HepG2 (cell line): ENCODE data around the gene LRRTM1. TPM values are rescaled to one million over a fixed set of nuclear protein-coding genes. Genes with fewer than 3 reads are reported as not detected.
A peak's percentile ranks its signal among the peaks of the same experiment; 100 is the strongest.

Experiments
- ATAC-seq: fragments of 200-7000 bp; cut with Tn5 transposase; 3 replicates; pipeline ENCODE4 v1.9.1; 2020; ENCODE audit warnings: mild to moderate bottlenecking, moderate library complexity
- BruUV-seq: library from RNA; stranded (reverse); fragments of 400-500 nt; replicated peaks from 2 replicates; lab custom pipeline; 2021; lab: Mats Ljungman, UMichigan
- CTCF ChIA-PET: fragments of 300-600 bp; formaldehyde crosslinking; extraction: SDS; loops from one replicate; lab custom pipeline; 2021; ENCODE audit warnings: low total read pairs, inconsistent platforms, low intra/inter-chr PET ratio; lab: Yijun Ruan, JAX
- POLR2A ChIA-PET: fragments of 350-600 bp; sonication (Branson Sonifier 250); formaldehyde crosslinking; loops from one replicate; lab custom pipeline; 2020; ENCODE audit warnings: antibody characterized with exemption, inconsistent platforms; lab: Yijun Ruan, JAX
- DNase-seq: peaks from one replicate; pipeline ENCODE4 v3.0.0-alpha.2; 2015; ENCODE audit warnings: low spot score
- FAIRE-seq: peaks from 3 replicates; lab custom pipeline; 2011; peaks lifted over from hg19 to GRCh38; lab: Jason Lieb, UNC
- H2AFZ ChIP-seq: one replicate; pipeline ENCODE4 v1.6.1; 2011; ENCODE audit warnings: low read length, inconsistent platforms
- H3K27ac ChIP-seq: fragments of 300-600 bp; 3 replicates; pipeline ENCODE4 v1.8.0; 2011; ENCODE audit warnings: mixed run types, mild to moderate bottlenecking, mixed read lengths, low read length, inconsistent platforms; ENCODE audit not compliant: insufficient read depth; ENCODE audit errors: extremely low read length
- H3K27me3 ChIP-seq, 2 experiments: fragments of 200-600 bp in 1 of 2; 2 replicates in 1 of 2; 3 replicates in 1 of 2; pipeline versions ENCODE4 v1.6.0 to v1.8.0; 2011; ENCODE audit warnings: low read length in 2 of 2, mild to moderate bottlenecking in 2 of 2, moderate library complexity in 2 of 2, inconsistent platforms in 1 of 2; ENCODE audit not compliant: insufficient read depth in 2 of 2, control insufficient read depth in 1 of 2
- H3K36me3 ChIP-seq, 2 experiments: fragments of 200-600 bp in 1 of 2; replicated peaks in 1 of 2; 2 replicates in 1 of 2; 3 replicates in 1 of 2; pipeline versions ENCODE4 v1.5.1 to v1.8.0; 2011; ENCODE audit warnings: low read length in 2 of 2, inconsistent platforms in 1 of 2; ENCODE audit not compliant: insufficient read depth in 2 of 2, control insufficient read depth in 1 of 2
- H3K4me1 ChIP-seq: 2 replicates; pipeline ENCODE4 v1.5.1; 2012; ENCODE audit warnings: low read length, inconsistent platforms; ENCODE audit not compliant: insufficient read depth
- H3K4me2 ChIP-seq: 2 replicates; pipeline ENCODE4 v1.6.0; 2011; ENCODE audit warnings: low read depth, low read length, inconsistent platforms
- H3K4me3 ChIP-seq, 3 experiments: fragments of 200-600 bp in 1 of 3; sonication (generic), shearing (Covaris generic) in 1 of 3; replicated peaks in 1 of 3; 2 replicates each; pipeline ENCODE4 v1.5.1; 2011 to 2016; ENCODE audit warnings: low read length in 3 of 3, inconsistent platforms in 2 of 3, low read depth in 2 of 3, mild to moderate bottlenecking in 2 of 3, control low read depth in 1 of 3, mixed read lengths in 1 of 3; ENCODE audit not compliant: insufficient read depth in 1 of 3
- H3K79me2 ChIP-seq: one replicate; pipeline ENCODE4 v1.6.1; 2011; ENCODE audit warnings: low read length, inconsistent platforms; ENCODE audit not compliant: insufficient read depth
- H3K9ac ChIP-seq: 2 replicates; pipeline ENCODE4 v1.6.0; 2011; ENCODE audit warnings: mild to moderate bottlenecking, low read depth, low read length, inconsistent platforms; ENCODE audit not compliant: insufficient read depth
- H3K9me3 ChIP-seq: 2 replicates; pipeline ENCODE4 v1.5.1; 2012; ENCODE audit warnings: mild to moderate bottlenecking, low read length
- H4K20me1 ChIP-seq: 2 replicates; pipeline ENCODE4 v1.6.0; 2011; ENCODE audit warnings: inconsistent platforms, mild to moderate bottlenecking, low read length, moderate library complexity; ENCODE audit not compliant: insufficient read depth
- CEBPB ChIP-seq: IDR thresholded peaks from 2 replicates; pipeline ENCODE4 v1.6.1; 2011; ENCODE audit warnings: low read depth, low read length, improper control_type of control experiment, borderline replicate concordance
- IRF2 ChIP-seq: IDR thresholded peaks from 2 replicates; pipeline ENCODE4 v1.6.1; 2018; ENCODE audit warnings: missing genetic modification reagents, missing compliant biosample characterization
- ZNF160 ChIP-seq: sonication (generic); formaldehyde crosslinking; IDR thresholded peaks from 2 replicates; pipeline ENCODE4 v1.8.0; 2022; ENCODE audit warnings: mild to moderate bottlenecking, inconsistent platforms, missing genetic modification reagents
- ZNF318 ChIP-seq: sonication (generic); formaldehyde crosslinking; IDR thresholded peaks from 2 replicates; pipeline ENCODE4 v1.4.0; 2020; ENCODE audit warnings: mild to moderate bottlenecking, missing genetic modification reagents
- ZNF713 ChIP-seq: sonication (generic); formaldehyde crosslinking; IDR thresholded peaks from 2 replicates; pipeline ENCODE4 v1.4.0; 2020; ENCODE audit warnings: mild to moderate bottlenecking, missing genetic modification reagents
- WGBS: methylation state at CpG from one replicate; pipeline ENCODE4 v1.1.6; 2017; ENCODE audit warnings: low lambda C conversion rate; 5-methylcytosine and 5-hydroxymethylcytosine counted together
- in situ Hi-C: cut with HindIII; loops from 2 replicates; pipeline ENCODE4 v1.10.0; 2017; ENCODE audit warnings: low pct_unique_long_range_greater_than_20kb; ENCODE audit not compliant: extremely low pct_ligation_motif_present
- intact Hi-C: fragments of 100-400 bp; cut with micrococcal nuclease; formaldehyde crosslinking; loops from one replicate; pipeline ENCODE4 v1.10.0; 2022; ENCODE audit not compliant: unreplicated experiment
- polyA plus RNA-seq, 8 experiments: library from polyadenylated mRNA; depleted of rRNA in 3 of 8; stranded (reverse) in 7 of 8; unstranded in 1 of 8; fragments of >200 nt; fragmentation: Illumina TruSeq in 4 of 8; extraction: Trizol in 4 of 8; gene quantifications; 2 replicates each; pipeline versions ENCODE4 v1.2.1 to v1.2.3, GENCODE V29; 2011 to 2016; ENCODE audit warnings: low read depth in 4 of 8, missing spikeins in 1 of 8, mixed read lengths in 1 of 8; ENCODE audit not compliant: insufficient read depth in 1 of 8
- total RNA-seq, 5 experiments: library from RNA; depleted of rRNA; stranded (reverse); fragments of >200 nt; fragmentation: Illumina TruSeq; extraction: Trizol; gene quantifications; 2 replicates each; pipeline ENCODE4 v1.2.3, GENCODE V29; 2016; ENCODE audit warnings: low read depth in 1 of 5
- TF ChIP-seq, protein P1 (sequence below): sonication (generic); formaldehyde crosslinking; IDR thresholded peaks from 2 replicates; pipeline ENCODE4 v1.4.0; 2020; ENCODE audit warnings: mild to moderate bottlenecking, low read depth, missing genetic modification reagents

LRRTM1 gene
- total and polyA plus RNA-seq, 2 of the 13 experiments (the other 11 are each of a cell fraction or from before 2014, with no cell fraction given) = not detected

GRCh38 chr2:80330527-80331450 is 26.2 kb upstream of the LRRTM1 start:
- H3K27me3 ChIP-seq = no peaks in the 10 kb centered on the region
- ChIA-PET POLR2A (no interaction called here), CTCF (no interaction called here)
- no peak overlapping the region for H3K4me2 ChIP-seq
- no peaks in the 10 kb centered on the region for H4K20me1 ChIP-seq
- no peak for FAIRE-seq
- H2AFZ ChIP-seq = no peak overlapping the region
- H3K9ac ChIP-seq = no peak overlapping the region
- H3K36me3 ChIP-seq = no peaks in the 10 kb centered on the region
- H3K79me2 ChIP-seq = no peaks in the 10 kb centered on the region
- DNase-seq = no peak
- ATAC-seq = no peak
- BruUV-seq = no TSS peak
- 15% methylated on average over 14 of the region's 14 CpGs for WGBS
- TF ChIP-seq, protein P1, sequence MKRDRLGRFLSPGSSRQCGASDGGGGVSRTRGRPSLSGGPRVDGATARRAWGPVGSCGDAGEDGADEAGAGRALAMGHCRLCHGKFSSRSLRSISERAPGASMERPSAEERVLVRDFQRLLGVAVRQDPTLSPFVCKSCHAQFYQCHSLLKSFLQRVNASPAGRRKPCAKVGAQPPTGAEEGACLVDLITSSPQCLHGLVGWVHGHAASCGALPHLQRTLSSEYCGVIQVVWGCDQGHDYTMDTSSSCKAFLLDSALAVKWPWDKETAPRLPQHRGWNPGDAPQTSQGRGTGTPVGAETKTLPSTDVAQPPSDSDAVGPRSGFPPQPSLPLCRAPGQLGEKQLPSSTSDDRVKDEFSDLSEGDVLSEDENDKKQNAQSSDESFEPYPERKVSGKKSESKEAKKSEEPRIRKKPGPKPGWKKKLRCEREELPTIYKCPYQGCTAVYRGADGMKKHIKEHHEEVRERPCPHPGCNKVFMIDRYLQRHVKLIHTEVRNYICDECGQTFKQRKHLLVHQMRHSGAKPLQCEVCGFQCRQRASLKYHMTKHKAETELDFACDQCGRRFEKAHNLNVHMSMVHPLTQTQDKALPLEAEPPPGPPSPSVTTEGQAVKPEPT (CRISPR knock-in tag) = no peak
- TF ChIP-seq ZNF160 (no peak), CEBPB (0 out of 2 replicates have a peak, but pooled peaks have one; percentile 8), IRF2 (CRISPR knock-in tag) (no peak)
- TF ChIP-seq, all 625 proteins: peak for 1
- intact Hi-C loops (no loop called here), in situ Hi-C loops (no loop called here)
- no peak overlapping the region for H3K4me3 ChIP-seq
- no peak overlapping the region for H3K27ac ChIP-seq
- H3K4me1 ChIP-seq = no peaks in the 10 kb centered on the region
- peaks cover 10% of the 10 kb centered on the region; the same call in 1 of the 2 replicates for H3K9me3 ChIP-seq

DNA sequence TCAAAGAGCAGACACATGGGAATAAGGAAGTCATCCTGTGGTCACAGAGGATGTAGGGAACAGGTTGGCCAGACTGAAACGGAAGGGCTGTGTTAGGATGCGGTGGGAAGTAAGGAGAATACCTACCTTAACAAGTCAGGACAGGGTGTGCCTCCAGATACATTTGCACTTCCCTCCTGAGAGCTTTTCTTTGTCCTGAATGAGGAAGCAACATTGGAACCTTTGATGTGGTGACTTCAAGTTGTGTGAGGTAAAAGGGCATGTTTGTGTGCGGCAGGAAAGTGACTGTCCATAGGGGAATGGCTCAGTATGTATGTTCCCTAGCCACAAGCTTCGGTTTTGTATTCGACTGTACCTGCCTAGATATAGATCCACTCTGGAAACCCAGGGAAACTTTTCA is 24.9 kb upstream of the LRRTM1 start:
- TF ChIP-seq ZNF318 (CRISPR knock-in tag) (no peak), ZNF713 (no peak)
- TF ChIP-seq, all 625 proteins: peak for 0
- no peak overlapping the region for H3K27ac ChIP-seq
- H3K79me2 ChIP-seq = no peaks in the 10 kb centered on the region
- ChIA-PET CTCF (no interaction called here), POLR2A (no interaction called here)
- ATAC-seq = no peak
- no peaks in the 10 kb centered on the region for H3K4me1 ChIP-seq
- no peaks in the 10 kb centered on the region for H4K20me1 ChIP-seq
- no peak for FAIRE-seq
- no peaks in the 10 kb centered on the region for H3K36me3 ChIP-seq
- no peak overlapping the region for H3K4me2 ChIP-seq
- DNase-seq = no peak
- H3K27me3 ChIP-seq = no peaks in the 10 kb centered on the region
- H3K4me3 ChIP-seq = no peak overlapping the region
- no TSS peak for BruUV-seq
- intact Hi-C loops (loop anchor here (10.0 kb wide), 1 partner anchor 1695 kb away; no protein-coding TSS in a partner anchor), in situ Hi-C loops (no loop called here)
- H3K9ac ChIP-seq = no peak overlapping the region
- peaks cover 8% of the 10 kb centered on the region; the same call in 1 of the 2 replicates for H3K9me3 ChIP-seq
- no peak overlapping the region for H2AFZ ChIP-seq
- 18% methylated on average over 5 of the region's 5 CpGs for WGBS
